Kidney epithelial cell (primary cell): Measurements from ENCODE around the gene TRAF2. TPM values are rescaled to one million over a fixed set of nuclear protein-coding genes. Genes with fewer than 3 reads are reported as not detected.

Experiments used
- DNase-seq: peaks from one replicate; pipeline ENCODE4 v3.0.0-alpha.2; 2010; ENCODE audit warnings: low read depth
- H3K27me3 ChIP-seq: 2 replicates; pipeline ENCODE4 v1.6.0; 2011; ENCODE audit warnings: low read length; ENCODE audit not compliant: control insufficient read depth, insufficient read depth
- H3K36me3 ChIP-seq: 2 replicates; pipeline ENCODE4 v1.5.1; 2011; ENCODE audit warnings: low read length; ENCODE audit not compliant: control insufficient read depth, insufficient read depth
- H3K4me3 ChIP-seq: 2 replicates; pipeline ENCODE4 v1.5.1; 2011; ENCODE audit warnings: low read depth, mild to moderate bottlenecking, control low read depth, low read length
- total RNA-seq: library from RNA; depleted of rRNA; stranded (reverse); fragments of >200 nt; gene quantifications from 2 replicates; pipeline ENCODE4 v1.2.3, GENCODE V29; 2015
- TF ChIP-seq, protein P1 (sequence below): IDR thresholded peaks from 2 replicates; pipeline ENCODE4 v1.5.1; 2011; ENCODE audit warnings: mild to moderate bottlenecking, moderate library complexity, low read length, control low read depth, inconsistent platforms; ENCODE audit not compliant: insufficient read depth, poor library complexity, severe bottlenecking

The TRAF2 gene
- total RNA-seq, 1 donor from 2014 or later: 17.5 TPM

DNA sequence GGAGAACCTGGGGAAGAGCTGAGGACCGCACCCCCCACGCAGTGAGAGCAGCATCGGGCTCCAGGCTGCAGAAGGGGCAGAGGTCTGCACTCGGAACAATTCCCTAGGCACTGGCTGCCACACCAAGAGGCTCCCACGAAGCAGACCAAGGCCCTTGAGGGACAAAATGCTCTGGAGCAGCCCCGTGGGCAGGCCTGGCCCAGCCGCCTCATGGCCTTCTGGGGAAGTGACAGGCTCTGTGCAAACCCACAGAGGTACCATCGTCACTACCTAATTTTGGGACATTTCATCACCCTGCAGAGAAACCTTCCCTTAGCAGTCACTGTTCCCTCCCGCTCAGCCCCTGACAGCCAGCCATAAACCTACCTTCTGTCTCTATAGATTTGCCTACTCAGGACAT, 42.3 kb downstream of the TRAF2 start:
- Histone ChIP-seq H3K4me3 (no peak overlapping the region), H3K27me3 (no peaks in the 10 kb centered on the region), H3K36me3 (no peaks in the 10 kb centered on the region)
- DNase-seq: no peak
- TF ChIP-seq, protein P1, sequence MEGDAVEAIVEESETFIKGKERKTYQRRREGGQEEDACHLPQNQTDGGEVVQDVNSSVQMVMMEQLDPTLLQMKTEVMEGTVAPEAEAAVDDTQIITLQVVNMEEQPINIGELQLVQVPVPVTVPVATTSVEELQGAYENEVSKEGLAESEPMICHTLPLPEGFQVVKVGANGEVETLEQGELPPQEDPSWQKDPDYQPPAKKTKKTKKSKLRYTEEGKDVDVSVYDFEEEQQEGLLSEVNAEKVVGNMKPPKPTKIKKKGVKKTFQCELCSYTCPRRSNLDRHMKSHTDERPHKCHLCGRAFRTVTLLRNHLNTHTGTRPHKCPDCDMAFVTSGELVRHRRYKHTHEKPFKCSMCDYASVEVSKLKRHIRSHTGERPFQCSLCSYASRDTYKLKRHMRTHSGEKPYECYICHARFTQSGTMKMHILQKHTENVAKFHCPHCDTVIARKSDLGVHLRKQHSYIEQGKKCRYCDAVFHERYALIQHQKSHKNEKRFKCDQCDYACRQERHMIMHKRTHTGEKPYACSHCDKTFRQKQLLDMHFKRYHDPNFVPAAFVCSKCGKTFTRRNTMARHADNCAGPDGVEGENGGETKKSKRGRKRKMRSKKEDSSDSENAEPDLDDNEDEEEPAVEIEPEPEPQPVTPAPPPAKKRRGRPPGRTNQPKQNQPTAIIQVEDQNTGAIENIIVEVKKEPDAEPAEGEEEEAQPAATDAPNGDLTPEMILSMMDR: no peak

DNA sequence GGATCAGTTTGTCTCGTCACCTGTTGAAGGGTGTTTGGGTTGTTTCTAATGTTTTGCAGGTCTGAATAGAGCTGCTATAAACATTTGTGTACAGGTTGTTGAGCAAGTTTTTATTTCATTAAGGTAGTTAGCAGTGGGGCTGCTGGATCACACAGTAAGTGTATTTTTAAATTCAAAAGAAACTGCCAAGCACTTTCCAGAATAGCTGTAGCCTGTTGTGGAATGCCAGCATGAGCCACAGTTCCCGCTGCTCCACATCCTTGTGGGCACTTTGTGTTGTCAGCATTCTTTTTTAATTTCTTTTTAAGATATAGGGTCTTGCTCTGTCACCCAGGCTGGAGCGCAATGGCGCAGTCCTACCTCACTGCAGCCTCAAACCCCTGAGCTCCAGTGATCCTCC, 43.7 kb downstream of the TRAF2 start:
- DNase-seq: no peak
- Histone ChIP-seq H3K27me3 (no peaks in the 10 kb centered on the region), H3K36me3 (no peaks in the 10 kb centered on the region), H3K4me3 (no peak overlapping the region)
- TF ChIP-seq, protein P1: no peak

DNA sequence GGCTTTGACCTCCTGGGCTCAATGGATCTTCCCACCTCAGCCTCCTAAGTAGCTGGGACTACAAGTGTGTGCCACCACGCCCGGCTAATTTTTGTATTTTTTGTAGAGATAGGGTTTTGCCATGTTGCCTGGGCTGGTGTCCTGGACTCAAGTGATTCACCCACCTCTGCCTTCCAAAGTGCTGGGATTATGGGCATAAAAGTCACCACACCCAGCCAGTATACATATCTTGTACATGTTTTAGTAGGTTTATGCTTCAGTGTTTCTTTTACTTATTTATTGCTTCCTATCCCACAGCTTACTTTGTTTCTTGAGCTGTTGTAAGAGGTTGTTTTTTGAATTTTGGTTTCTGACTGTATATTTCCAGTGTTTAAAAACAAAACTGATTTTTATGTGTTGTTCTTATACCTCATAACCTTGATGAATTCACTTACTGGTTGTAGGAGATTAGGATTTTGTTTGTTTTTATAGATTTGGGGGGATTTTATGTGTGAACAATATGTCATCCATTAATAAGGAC, 45.4 kb downstream of the TRAF2 start:
- TF ChIP-seq, protein P1: no peak
- Histone ChIP-seq H3K4me3 (no peak overlapping the region), H3K36me3 (no peaks in the 10 kb centered on the region), H3K27me3 (no peaks in the 10 kb centered on the region)
- DNase-seq: no peak

DNA sequence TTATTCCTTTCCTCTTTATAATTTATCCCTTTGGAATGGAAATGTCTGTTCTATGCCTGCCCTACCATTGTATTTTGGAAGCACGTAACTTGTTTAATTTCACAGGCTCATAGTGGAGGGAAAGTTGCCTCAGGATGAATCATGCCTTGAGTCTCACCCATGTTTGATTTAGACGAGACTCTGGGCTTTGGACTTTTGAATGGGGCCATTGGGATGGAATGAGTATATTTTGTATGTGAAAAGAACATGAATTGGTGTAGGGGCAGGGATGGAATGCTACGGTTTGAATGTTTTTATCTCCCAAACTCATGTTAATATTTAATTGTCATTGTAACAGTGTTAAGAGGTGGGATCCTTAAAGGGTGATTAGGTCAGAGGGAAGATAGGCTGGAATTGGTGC, 48.0 kb downstream of the TRAF2 start:
- TF ChIP-seq, protein P1: no peak
- no peak for DNase-seq
- Histone ChIP-seq H3K36me3 (no peaks in the 10 kb centered on the region), H3K4me3 (no peak overlapping the region), H3K27me3 (no peaks in the 10 kb centered on the region)

DNA sequence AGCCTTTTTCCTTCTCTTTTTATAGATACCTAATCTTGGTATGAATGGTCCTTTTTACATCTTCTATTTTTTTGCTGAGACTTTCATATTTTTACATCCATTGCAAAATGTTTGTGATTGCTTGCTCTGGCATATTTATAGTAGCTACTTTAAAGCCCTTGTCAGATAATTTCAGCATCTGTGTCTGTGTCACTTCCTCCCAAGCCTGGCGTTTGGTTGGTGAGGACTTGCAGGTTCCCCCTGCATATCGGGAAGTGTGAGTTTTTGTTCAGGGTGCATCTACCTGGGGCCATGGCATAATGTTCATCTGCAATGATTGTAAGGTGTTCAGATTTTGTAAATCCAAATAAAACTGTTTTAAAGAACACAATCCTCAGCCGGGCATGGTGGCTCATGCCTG, 49.3 kb downstream of the TRAF2 start:
- TF ChIP-seq, protein P1: no peak
- Histone ChIP-seq H3K36me3 (no peaks in the 10 kb centered on the region), H3K4me3 (no peak overlapping the region), H3K27me3 (no peaks in the 10 kb centered on the region)
- DNase-seq: no peak

DNA sequence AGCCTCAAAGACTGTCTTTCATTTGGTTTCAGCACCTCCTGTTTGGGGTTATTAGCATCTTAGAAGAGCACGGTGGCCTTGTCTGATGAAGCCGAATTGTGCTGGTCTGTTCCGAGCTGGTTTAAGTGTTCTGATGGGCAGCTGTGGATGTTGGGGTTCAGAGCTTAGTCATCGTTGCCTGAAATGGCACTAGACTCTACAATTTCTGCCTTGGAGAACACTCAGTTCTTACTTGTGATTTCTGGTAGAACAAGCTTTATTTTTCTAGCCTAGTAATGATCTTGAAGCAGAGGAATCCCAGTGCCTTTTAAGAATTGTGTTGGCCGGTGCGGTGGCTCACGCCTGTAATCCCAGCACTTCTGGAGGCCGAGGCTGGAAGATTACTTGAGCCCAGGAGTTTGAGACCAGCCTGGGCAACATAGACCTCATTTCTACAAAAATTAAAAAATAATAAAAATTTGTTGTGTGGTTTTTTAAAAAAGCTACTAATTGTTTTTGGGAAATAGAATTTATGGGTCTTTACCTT, 50.4 kb downstream of the TRAF2 start:
- no peak for DNase-seq
- Histone ChIP-seq H3K36me3 (peaks cover 1% of the 10 kb centered on the region), H3K27me3 (no peaks in the 10 kb centered on the region), H3K4me3 (no peak overlapping the region)
- TF ChIP-seq, protein P1: no peak
